HepG2 (cell line): ENCODE data around the gene ADAMTS8. TPM values are rescaled to one million over a fixed set of nuclear protein-coding genes. Genes with fewer than 3 reads are reported as not detected.

Experiments used
- ATAC-seq: fragments of 200-7000 bp; cut with Tn5 transposase; 3 replicates; pipeline ENCODE4 v1.9.1; 2020; ENCODE audit warnings: mild to moderate bottlenecking, moderate library complexity
- BruUV-seq: library from RNA; stranded (reverse); fragments of 400-500 nt; replicated peaks from 2 replicates; lab custom pipeline; 2021; lab: Mats Ljungman, UMichigan
- CTCF ChIA-PET: fragments of 300-600 bp; formaldehyde crosslinking; extraction: SDS; loops from one replicate; lab custom pipeline; 2021; ENCODE audit warnings: low total read pairs, inconsistent platforms, low intra/inter-chr PET ratio; lab: Yijun Ruan, JAX
- POLR2A ChIA-PET: fragments of 350-600 bp; sonication (Branson Sonifier 250); formaldehyde crosslinking; loops from one replicate; lab custom pipeline; 2020; ENCODE audit warnings: antibody characterized with exemption, inconsistent platforms; lab: Yijun Ruan, JAX
- DNase-seq: peaks from one replicate; pipeline ENCODE4 v3.0.0-alpha.2; 2015; ENCODE audit warnings: low spot score
- FAIRE-seq: peaks from 3 replicates; lab custom pipeline; 2011; peaks lifted over from hg19 to GRCh38; lab: Jason Lieb, UNC
- H2AFZ ChIP-seq: one replicate; pipeline ENCODE4 v1.6.1; 2011; ENCODE audit warnings: low read length, inconsistent platforms
- H3K27ac ChIP-seq: fragments of 300-600 bp; 3 replicates; pipeline ENCODE4 v1.8.0; 2011; ENCODE audit warnings: mixed run types, mild to moderate bottlenecking, mixed read lengths, low read length, inconsistent platforms; ENCODE audit not compliant: insufficient read depth; ENCODE audit errors: extremely low read length
- H3K27me3 ChIP-seq, 2 experiments: fragments of 200-600 bp in 1 of 2; 2 replicates in 1 of 2; 3 replicates in 1 of 2; pipeline versions ENCODE4 v1.6.0 to v1.8.0; 2011; ENCODE audit warnings: low read length in 2 of 2, mild to moderate bottlenecking in 2 of 2, moderate library complexity in 2 of 2, inconsistent platforms in 1 of 2; ENCODE audit not compliant: insufficient read depth in 2 of 2, control insufficient read depth in 1 of 2
- H3K36me3 ChIP-seq, 2 experiments: fragments of 200-600 bp in 1 of 2; replicated peaks in 1 of 2; 2 replicates in 1 of 2; 3 replicates in 1 of 2; pipeline versions ENCODE4 v1.5.1 to v1.8.0; 2011; ENCODE audit warnings: low read length in 2 of 2, inconsistent platforms in 1 of 2; ENCODE audit not compliant: insufficient read depth in 2 of 2, control insufficient read depth in 1 of 2
- H3K4me1 ChIP-seq: 2 replicates; pipeline ENCODE4 v1.5.1; 2012; ENCODE audit warnings: low read length, inconsistent platforms; ENCODE audit not compliant: insufficient read depth
- H3K4me2 ChIP-seq: 2 replicates; pipeline ENCODE4 v1.6.0; 2011; ENCODE audit warnings: low read depth, low read length, inconsistent platforms
- H3K4me3 ChIP-seq, 3 experiments: fragments of 200-600 bp in 1 of 3; sonication (generic), shearing (Covaris generic) in 1 of 3; replicated peaks in 1 of 3; 2 replicates each; pipeline ENCODE4 v1.5.1; 2011 to 2016; ENCODE audit warnings: low read length in 3 of 3, inconsistent platforms in 2 of 3, low read depth in 2 of 3, mild to moderate bottlenecking in 2 of 3, control low read depth in 1 of 3, mixed read lengths in 1 of 3; ENCODE audit not compliant: insufficient read depth in 1 of 3
- H3K79me2 ChIP-seq: one replicate; pipeline ENCODE4 v1.6.1; 2011; ENCODE audit warnings: low read length, inconsistent platforms; ENCODE audit not compliant: insufficient read depth
- H3K9ac ChIP-seq: 2 replicates; pipeline ENCODE4 v1.6.0; 2011; ENCODE audit warnings: mild to moderate bottlenecking, low read depth, low read length, inconsistent platforms; ENCODE audit not compliant: insufficient read depth
- H3K9me3 ChIP-seq: 2 replicates; pipeline ENCODE4 v1.5.1; 2012; ENCODE audit warnings: mild to moderate bottlenecking, low read length
- H4K20me1 ChIP-seq: 2 replicates; pipeline ENCODE4 v1.6.0; 2011; ENCODE audit warnings: inconsistent platforms, mild to moderate bottlenecking, low read length, moderate library complexity; ENCODE audit not compliant: insufficient read depth
- ASH2L ChIP-seq: fragments of 300-600, 200-600 bp; sonication (generic); IDR thresholded peaks from 2 replicates; pipeline ENCODE4 v1.7.0; 2017; ENCODE audit warnings: low read depth, mild to moderate bottlenecking, moderate library complexity, mixed read lengths, low read length; ENCODE audit not compliant: insufficient read length
- FOXA3 ChIP-seq: IDR thresholded peaks from 2 replicates; pipeline ENCODE4 v1.6.1; 2016; ENCODE audit warnings: missing genetic modification reagents, missing compliant biosample characterization
- IRF2 ChIP-seq: IDR thresholded peaks from 2 replicates; pipeline ENCODE4 v1.6.1; 2018; ENCODE audit warnings: missing genetic modification reagents, missing compliant biosample characterization
- KDM2A ChIP-seq: sonication (generic); formaldehyde crosslinking; IDR thresholded peaks from 2 replicates; pipeline ENCODE4 v1.4.0; 2020; ENCODE audit warnings: low read depth, missing genetic modification reagents, borderline replicate concordance
- KDM5A ChIP-seq: fragments of 200-600 bp; sonication (generic); IDR thresholded peaks from 2 replicates; pipeline ENCODE4 v1.7.0; 2018; ENCODE audit warnings: antibody characterized with exemption, mild to moderate bottlenecking, low read length, borderline replicate concordance
- KLF15 ChIP-seq: sonication (generic); formaldehyde crosslinking; IDR thresholded peaks from 2 replicates; pipeline ENCODE4 v1.8.1; 2023; ENCODE audit warnings: borderline replicate concordance, mild to moderate bottlenecking, inconsistent platforms, missing genetic modification reagents, mixed read lengths
- KLF16 ChIP-seq, 2 experiments: sonication (generic) in 1 of 2; formaldehyde crosslinking in 1 of 2; IDR thresholded peaks; 2 replicates each; pipeline versions ENCODE4 v1.6.1 to v1.8.0; 2016 to 2023; ENCODE audit warnings: missing genetic modification reagents in 2 of 2, missing compliant biosample characterization in 1 of 2
- MIER2 ChIP-seq: IDR thresholded peaks from 2 replicates; pipeline ENCODE4 v1.6.1; 2016; ENCODE audit warnings: missing biosample characterization, missing genetic modification reagents
- RAD21 ChIP-seq: fragments of 450-650 bp; formaldehyde crosslinking; IDR thresholded peaks from 2 replicates; pipeline ENCODE4 v1.5.0; 2020; ENCODE audit warnings: mild to moderate bottlenecking
- SALL1 ChIP-seq: sonication (generic); formaldehyde crosslinking; IDR thresholded peaks from 2 replicates; pipeline ENCODE4 v1.8.0; 2022; ENCODE audit warnings: mild to moderate bottlenecking, missing genetic modification reagents
- SIX4 ChIP-seq: sonication (generic); formaldehyde crosslinking; IDR thresholded peaks from 2 replicates; pipeline ENCODE4 v1.4.0; 2020; ENCODE audit warnings: missing genetic modification reagents
- SMAD3 ChIP-seq: sonication (generic); formaldehyde crosslinking; IDR thresholded peaks from 2 replicates; pipeline ENCODE4 v1.4.0; 2020; ENCODE audit warnings: missing genetic modification reagents
- SRF ChIP-seq: IDR thresholded peaks from 2 replicates; pipeline ENCODE4 v1.6.1; 2011; ENCODE audit warnings: mild to moderate bottlenecking, low read depth, low read length, moderate library complexity
- STAG1 ChIP-seq: sonication (generic); formaldehyde crosslinking; IDR thresholded peaks from 2 replicates; pipeline ENCODE4 v1.4.0; 2020; ENCODE audit warnings: missing genetic modification reagents
- ZNF3 ChIP-seq: IDR thresholded peaks from 2 replicates; pipeline ENCODE4 v1.7.0; 2017; ENCODE audit warnings: inconsistent platforms
- ZNF614 ChIP-seq: IDR thresholded peaks from 2 replicates; pipeline ENCODE4 v1.6.1; 2018; ENCODE audit warnings: missing biosample characterization, missing genetic modification reagents, inconsistent platforms, borderline replicate concordance
- WGBS: methylation state at CpG from one replicate; pipeline ENCODE4 v1.1.6; 2017; ENCODE audit warnings: low lambda C conversion rate; 5-methylcytosine and 5-hydroxymethylcytosine counted together
- in situ Hi-C: cut with HindIII; loops from 2 replicates; pipeline ENCODE4 v1.10.0; 2017; ENCODE audit warnings: low pct_unique_long_range_greater_than_20kb; ENCODE audit not compliant: extremely low pct_ligation_motif_present
- intact Hi-C: fragments of 100-400 bp; cut with micrococcal nuclease; formaldehyde crosslinking; loops from one replicate; pipeline ENCODE4 v1.10.0; 2022; ENCODE audit not compliant: unreplicated experiment
- polyA plus RNA-seq, 8 experiments: library from polyadenylated mRNA; depleted of rRNA in 3 of 8; stranded (reverse) in 7 of 8; unstranded in 1 of 8; fragments of >200 nt; fragmentation: Illumina TruSeq in 4 of 8; extraction: Trizol in 4 of 8; gene quantifications; 2 replicates each; pipeline versions ENCODE4 v1.2.1 to v1.2.3, GENCODE V29; 2011 to 2016; ENCODE audit warnings: low read depth in 4 of 8, missing spikeins in 1 of 8, mixed read lengths in 1 of 8; ENCODE audit not compliant: insufficient read depth in 1 of 8
- total RNA-seq, 5 experiments: library from RNA; depleted of rRNA; stranded (reverse); fragments of >200 nt; fragmentation: Illumina TruSeq; extraction: Trizol; gene quantifications; 2 replicates each; pipeline ENCODE4 v1.2.3, GENCODE V29; 2016; ENCODE audit warnings: low read depth in 1 of 5
- TF ChIP-seq, protein P1 (sequence below): sonication (generic); formaldehyde crosslinking; IDR thresholded peaks from 2 replicates; pipeline ENCODE4 v1.5.0; 2020; ENCODE audit warnings: mild to moderate bottlenecking, missing genetic modification reagents, borderline replicate concordance
- TF ChIP-seq, protein P2 (sequence below): IDR thresholded peaks from 2 replicates; pipeline ENCODE4 v1.6.1; 2018; ENCODE audit warnings: missing genetic modification reagents, mild to moderate bottlenecking, missing compliant biosample characterization
- TF ChIP-seq, protein P3 (sequence below): sonication (generic); formaldehyde crosslinking; IDR thresholded peaks from 2 replicates; pipeline ENCODE4 v1.5.0; 2020; ENCODE audit warnings: mild to moderate bottlenecking, missing genetic modification reagents, moderate library complexity

The ADAMTS8 gene
- total and polyA plus RNA-seq, 2 of the 13 experiments (the other 11 are each of a cell fraction or from before 2014, with no cell fraction given): not detected

DNA sequence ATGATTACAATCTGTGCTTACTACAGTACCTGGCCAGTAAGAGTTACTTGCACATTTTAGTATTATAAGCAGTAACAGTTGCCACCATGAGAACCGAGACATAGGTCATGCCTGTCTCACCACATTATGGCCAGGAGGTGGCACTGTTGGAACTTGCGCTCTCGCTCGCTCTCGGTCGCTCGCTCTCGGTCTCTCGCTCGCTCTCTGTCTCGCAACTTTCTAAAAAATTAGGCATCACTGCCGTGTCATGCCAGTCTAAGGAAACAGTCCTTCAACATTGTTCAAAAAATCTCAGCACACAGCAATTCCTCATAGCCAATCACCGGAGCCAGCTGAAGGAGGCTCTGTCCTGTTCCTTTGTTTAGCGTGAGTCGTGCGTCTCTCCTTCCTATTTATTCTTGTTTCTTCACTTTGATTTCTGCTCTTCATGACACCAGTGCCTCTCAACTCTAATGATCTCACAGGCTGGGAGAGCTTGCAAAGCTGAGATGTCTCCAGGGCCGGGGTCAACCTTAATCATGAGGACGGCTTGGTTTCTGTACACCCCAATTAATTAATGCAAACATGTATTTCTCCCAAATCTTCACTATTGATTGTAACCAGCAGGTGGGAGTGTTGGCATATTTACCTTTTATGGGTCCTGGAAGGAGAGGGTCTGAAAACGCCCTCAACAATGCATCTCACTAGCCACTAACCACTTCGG lies 6.3 kb upstream of the ADAMTS8 start:
- no peak overlapping the region for H3K27ac ChIP-seq
- DNase-seq: peak; percentile 63
- TF ChIP-seq KDM2A (peak; percentile 77; the same call in 1 of the 2 replicates), KDM5A (peak; percentile 67; the same call in 1 of the 2 replicates), ZNF3 (no peak), KLF15 (CRISPR knock-in tag) (no peak), SRF (peak; percentile 85), STAG1 (CRISPR knock-in tag) (peak; percentile 82), SALL1 (CRISPR knock-in tag) (peak; percentile 31; the same call in 1 of the 2 replicates), IRF2 (CRISPR knock-in tag) (peak; percentile 50; the same call in 1 of the 2 replicates), FOXA3 (CRISPR knock-in tag) (peak; percentile 36; the same call in 1 of the 2 replicates), MIER2 (CRISPR knock-in tag) (0 out of 2 replicates have a peak, but pooled peaks have one; percentile 45), SIX4 (no peak), KLF16 (CRISPR knock-in tag; IDR thresholded peaks at IDR 0.05) (0 out of 4 replicates have a peak, but pooled peaks of 1 of the 2 experiments have one; percentile 51), SMAD3 (CRISPR knock-in tag) (0 out of 2 replicates have a peak, but pooled peaks have one; percentile 34), ZNF614 (CRISPR knock-in tag) (no peak), ASH2L (peak; percentile 37), RAD21 (CRISPR knock-in tag) (peak; percentile 42)
- TF ChIP-seq, protein P1, sequence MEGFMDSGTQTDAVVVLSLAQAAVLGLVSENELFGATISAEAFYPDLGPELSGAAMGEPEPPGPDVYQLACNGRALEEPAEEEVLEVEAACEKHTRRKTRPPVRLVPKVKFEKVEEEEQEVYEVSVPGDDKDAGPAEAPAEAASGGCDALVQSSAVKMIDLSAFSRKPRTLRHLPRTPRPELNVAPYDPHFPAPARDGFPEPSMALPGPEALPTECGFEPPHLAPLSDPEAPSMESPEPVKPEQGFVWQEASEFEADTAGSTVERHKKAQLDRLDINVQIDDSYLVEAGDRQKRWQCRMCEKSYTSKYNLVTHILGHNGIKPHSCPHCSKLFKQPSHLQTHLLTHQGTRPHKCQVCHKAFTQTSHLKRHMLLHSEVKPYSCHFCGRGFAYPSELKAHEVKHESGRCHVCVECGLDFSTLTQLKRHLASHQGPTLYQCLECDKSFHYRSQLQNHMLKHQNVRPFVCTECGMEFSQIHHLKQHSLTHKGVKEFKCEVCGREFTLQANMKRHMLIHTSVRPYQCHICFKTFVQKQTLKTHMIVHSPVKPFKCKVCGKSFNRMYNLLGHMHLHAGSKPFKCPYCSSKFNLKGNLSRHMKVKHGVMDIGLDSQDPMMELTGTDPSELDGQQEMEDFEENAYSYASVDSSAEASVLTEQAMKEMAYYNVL (CRISPR knock-in tag): no peak
- TF ChIP-seq, protein P2, sequence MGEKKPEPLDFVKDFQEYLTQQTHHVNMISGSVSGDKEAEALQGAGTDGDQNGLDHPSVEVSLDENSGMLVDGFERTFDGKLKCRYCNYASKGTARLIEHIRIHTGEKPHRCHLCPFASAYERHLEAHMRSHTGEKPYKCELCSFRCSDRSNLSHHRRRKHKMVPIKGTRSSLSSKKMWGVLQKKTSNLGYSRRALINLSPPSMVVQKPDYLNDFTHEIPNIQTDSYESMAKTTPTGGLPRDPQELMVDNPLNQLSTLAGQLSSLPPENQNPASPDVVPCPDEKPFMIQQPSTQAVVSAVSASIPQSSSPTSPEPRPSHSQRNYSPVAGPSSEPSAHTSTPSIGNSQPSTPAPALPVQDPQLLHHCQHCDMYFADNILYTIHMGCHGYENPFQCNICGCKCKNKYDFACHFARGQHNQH (CRISPR knock-in tag): 0 out of 2 replicates have a peak, but pooled peaks have one; percentile 26
- TF ChIP-seq, protein P3, sequence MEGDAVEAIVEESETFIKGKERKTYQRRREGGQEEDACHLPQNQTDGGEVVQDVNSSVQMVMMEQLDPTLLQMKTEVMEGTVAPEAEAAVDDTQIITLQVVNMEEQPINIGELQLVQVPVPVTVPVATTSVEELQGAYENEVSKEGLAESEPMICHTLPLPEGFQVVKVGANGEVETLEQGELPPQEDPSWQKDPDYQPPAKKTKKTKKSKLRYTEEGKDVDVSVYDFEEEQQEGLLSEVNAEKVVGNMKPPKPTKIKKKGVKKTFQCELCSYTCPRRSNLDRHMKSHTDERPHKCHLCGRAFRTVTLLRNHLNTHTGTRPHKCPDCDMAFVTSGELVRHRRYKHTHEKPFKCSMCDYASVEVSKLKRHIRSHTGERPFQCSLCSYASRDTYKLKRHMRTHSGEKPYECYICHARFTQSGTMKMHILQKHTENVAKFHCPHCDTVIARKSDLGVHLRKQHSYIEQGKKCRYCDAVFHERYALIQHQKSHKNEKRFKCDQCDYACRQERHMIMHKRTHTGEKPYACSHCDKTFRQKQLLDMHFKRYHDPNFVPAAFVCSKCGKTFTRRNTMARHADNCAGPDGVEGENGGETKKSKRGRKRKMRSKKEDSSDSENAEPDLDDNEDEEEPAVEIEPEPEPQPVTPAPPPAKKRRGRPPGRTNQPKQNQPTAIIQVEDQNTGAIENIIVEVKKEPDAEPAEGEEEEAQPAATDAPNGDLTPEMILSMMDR (CRISPR knock-in tag): peak; percentile 83

More for the DNA sequence above, 6.3 kb upstream of the ADAMTS8 start:
- Histone ChIP-seq H4K20me1 (no peaks in the 10 kb centered on the region), H3K27me3 (peaks cover 0 to 12% of the 10 kb centered on the region in 2 experiments; a peak in 4 of 5 replicates), H3K9ac (peak overlapping the region; percentile 42), H2AFZ (peak overlapping the region; percentile 97), H3K4me2 (peak overlapping the region; percentile 99), H3K9me3 (no peaks in the 10 kb centered on the region), H3K36me3 (no peaks in the 10 kb centered on the region), H3K79me2 (no peaks in the 10 kb centered on the region), H3K4me3 (peak overlapping the region; percentile 50 to 73 (median 58)), H3K4me1 (no peaks in the 10 kb centered on the region)
- WGBS: under 1% methylated on average over 16 of the region's 20 CpGs
- ChIA-PET CTCF (interaction anchor here (1.0 to 7.7 kb wide), 6 partner anchors 221 to 470 kb away, joined by 3 to 255 read pairs (median 15); no protein-coding TSS in a partner anchor), POLR2A (no interaction called here)
- ATAC-seq (peak; percentile 90), FAIRE-seq (peak; percentile 85)
- intact Hi-C loops (loop anchor here (1.0 kb wide), 3 partner anchors 393 to 460 kb away; no protein-coding TSS in a partner anchor), in situ Hi-C loops (loop anchor here (5.0 to 10.0 kb wide), 3 partner anchors 390 to 458 kb away; no protein-coding TSS in a partner anchor)
- no TSS peak for BruUV-seq
